Keratinocyte (primary cell): Measurements from ENCODE around the gene TRIM63. TPM values are rescaled to one million over a fixed set of nuclear protein-coding genes. Genes with fewer than 3 reads are reported as not detected.

Source experiments
- DNase-seq: peaks from one replicate; pipeline ENCODE4 v3.0.0-alpha.2; 2011; ENCODE audit warnings: low read depth, missing footprints, low spot score
- FAIRE-seq: peaks from 2 replicates; lab custom pipeline; 2011; peaks lifted over from hg19 to GRCh38; lab: Jason Lieb, UNC
- H2AFZ ChIP-seq: 2 replicates; pipeline ENCODE4 v1.6.0; 2012; ENCODE audit warnings: low read length, control low read depth, inconsistent platforms; ENCODE audit not compliant: control insufficient read depth
- H3K27ac ChIP-seq: 2 replicates; pipeline ENCODE4 v1.5.1; 2011; ENCODE audit warnings: low read length; ENCODE audit not compliant: control insufficient read depth, insufficient read depth
- H3K27me3 ChIP-seq: 3 replicates; pipeline ENCODE4 v1.6.0; 2011; ENCODE audit warnings: low read length; ENCODE audit not compliant: control insufficient read depth, insufficient read depth; ENCODE audit errors: extremely low read depth
- H3K36me3 ChIP-seq, 2 experiments: 2 replicates in 1 of 2; 3 replicates in 1 of 2; pipeline ENCODE4 v1.5.1; 2011; ENCODE audit warnings: low read length in 2 of 2, mild to moderate bottlenecking in 1 of 2; ENCODE audit not compliant: control insufficient read depth in 2 of 2, insufficient read depth in 2 of 2; ENCODE audit errors: extremely low read depth in 1 of 2
- H3K4me1 ChIP-seq: 3 replicates; pipeline ENCODE4 v1.5.1; 2011; ENCODE audit warnings: low read length; ENCODE audit not compliant: control insufficient read depth, insufficient read depth; ENCODE audit errors: extremely low read depth
- H3K4me2 ChIP-seq: 3 replicates; pipeline ENCODE4 v1.6.0; 2011; ENCODE audit warnings: low read depth, low read length; ENCODE audit not compliant: control insufficient read depth, insufficient read depth; ENCODE audit errors: extremely low read depth
- H3K4me3 ChIP-seq, 3 experiments: fragments of 200-600 bp in 1 of 3; sonication (generic) in 1 of 3; 2 replicates in 2 of 3; 3 replicates in 1 of 3; pipeline ENCODE4 v1.5.1; 2011 to 2016; ENCODE audit warnings: low read length in 3 of 3, mild to moderate bottlenecking in 3 of 3, control low read depth in 2 of 3, inconsistent platforms in 1 of 3, low read depth in 1 of 3, mixed read lengths in 1 of 3, mixed run types in 1 of 3, moderate library complexity in 1 of 3; ENCODE audit not compliant: control insufficient read depth in 2 of 3, insufficient read depth in 2 of 3; ENCODE audit errors: extremely low read depth in 1 of 3
- H3K79me2 ChIP-seq: 2 replicates; pipeline ENCODE4 v1.6.0; 2012; ENCODE audit warnings: low read length; ENCODE audit not compliant: control insufficient read depth, insufficient read depth
- H3K9ac ChIP-seq: 3 replicates; pipeline ENCODE4 v1.6.0; 2011; ENCODE audit warnings: low read length; ENCODE audit not compliant: control insufficient read depth, insufficient read depth; ENCODE audit errors: extremely low read depth
- H3K9me1 ChIP-seq: 3 replicates; pipeline ENCODE4 v1.6.0; 2011; ENCODE audit warnings: low read length; ENCODE audit not compliant: control insufficient read depth, insufficient read depth; ENCODE audit errors: extremely low read depth
- H3K9me3 ChIP-seq: 2 replicates; pipeline ENCODE4 v1.5.1; 2012; ENCODE audit warnings: low read depth, low read length; ENCODE audit not compliant: control insufficient read depth
- H4K20me1 ChIP-seq: 3 replicates; pipeline ENCODE4 v1.6.0; 2011; ENCODE audit warnings: low read length; ENCODE audit not compliant: control insufficient read depth, insufficient read depth; ENCODE audit errors: extremely low read depth
- CTCF ChIP-seq, 3 experiments: IDR thresholded peaks in 1 of 3; conservative IDR thresholded peaks in 1 of 3; optimal IDR thresholded peaks in 1 of 3; 2 replicates in 2 of 3; 3 replicates in 1 of 3; pipeline versions ENCODE3 to v1.5.1; 2011; ENCODE audit warnings: low read length in 3 of 3, mild to moderate bottlenecking in 3 of 3, moderate library complexity in 2 of 3, control low read depth in 1 of 3, inconsistent platforms in 1 of 3; ENCODE audit not compliant: insufficient read depth in 2 of 3; ENCODE audit errors: extremely low read depth in 1 of 3
- EZH2 ChIP-seq: IDR thresholded peaks from one replicate; pipeline ENCODE4 v1.6.1; 2012; ENCODE audit warnings: inconsistent platforms, mild to moderate bottlenecking, low read length, moderate library complexity
- dilution Hi-C: fragments of 300-500 bp; cut with MboI; formaldehyde crosslinking; loops from one replicate; pipeline ENCODE4 v1.7.0; 2020; ENCODE audit warnings: low sequenced_read_pairs; ENCODE audit not compliant: extremely low pct_ligation_motif_present
- polyA plus RNA-seq, 5 experiments: library from polyadenylated mRNA; depleted of rRNA in 3 of 5; stranded (reverse) in 3 of 5; stranded (forward) in 1 of 5; unstranded in 1 of 5; fragments of >200 nt; gene quantifications; 1 replicate in 1 of 5; 2 replicates in 3 of 5; 3 replicates in 1 of 5; pipeline versions ENCODE4 v1.2.1 to v1.2.3, GENCODE V29; 2011 to 2012; ENCODE audit warnings: missing spikeins in 2 of 5, low read depth in 1 of 5, low replicate concordance in 1 of 5

The TRIM63 gene
- polyA plus RNA-seq, 1 donor (not counting 4 experiments of a cell fraction or from before 2014, with no cell fraction given): not detected

- FAIRE-seq (no peak), DNase-seq (no peak)
- no peak overlapping the region for H3K9ac ChIP-seq
- no peak overlapping the region for H2AFZ ChIP-seq
- H3K4me1 ChIP-seq: no peaks in the 10 kb centered on the region
- no peak for TF ChIP-seq EZH2
- TF ChIP-seq CTCF (optimal IDR thresholded peaks at IDR 0.05 in 1 of 3, IDR thresholded peaks at IDR 0.05 in 1 of 3, conservative IDR thresholded peaks at IDR 0.05 in 1 of 3; ENCODE audit: extremely low read depth in 1 of 3, insufficient read depth in 2 of 3, low read length in 3 of 3): no peak
- H4K20me1 ChIP-seq: peaks cover 3% of the 10 kb centered on the region
- no peak overlapping the region for H3K4me2 ChIP-seq
- no peaks in the 10 kb centered on the region for H3K9me3 ChIP-seq
- H3K36me3 ChIP-seq: no peaks in the 10 kb centered on the region
- H3K27ac ChIP-seq: no peak overlapping the region
- peaks cover 47% of the 10 kb centered on the region for H3K27me3 ChIP-seq
- no peaks in the 10 kb centered on the region for H3K9me1 ChIP-seq
- H3K79me2 ChIP-seq: no peaks in the 10 kb centered on the region
- dilution Hi-C loops: no loop called here
- no peak overlapping the region for H3K4me3 ChIP-seq
Observed at GRCh38 chr1:26041978-26042377, 25.5 kb downstream of the TRIM63 start.

- dilution Hi-C loops: no loop called here
- Histone ChIP-seq H3K79me2 (no peaks in the 10 kb centered on the region), H3K27ac (no peak overlapping the region), H3K9me3 (no peaks in the 10 kb centered on the region), H3K9ac (no peak overlapping the region), H3K4me2 (no peak overlapping the region), H3K36me3 (no peaks in the 10 kb centered on the region), H3K4me1 (peaks cover 1% of the 10 kb centered on the region), H2AFZ (no peak overlapping the region), H3K27me3 (peaks cover 42% of the 10 kb centered on the region), H3K9me1 (no peaks in the 10 kb centered on the region), H4K20me1 (peaks cover 3% of the 10 kb centered on the region), H3K4me3 (no peak overlapping the region)
- TF ChIP-seq EZH2 (no peak), CTCF (optimal IDR thresholded peaks at IDR 0.05 in 1 of 3, IDR thresholded peaks at IDR 0.05 in 1 of 3, conservative IDR thresholded peaks at IDR 0.05 in 1 of 3; ENCODE audit: extremely low read depth in 1 of 3, insufficient read depth in 2 of 3, low read length in 3 of 3) (no peak)
- no peak for DNase-seq
- FAIRE-seq: no peak
Observed at GRCh38 chr1:26041401-26041800, 26.0 kb downstream of the TRIM63 start.
